ENCODE results near the gene ADGRG1.

The ADGRG1 gene

DNA sequence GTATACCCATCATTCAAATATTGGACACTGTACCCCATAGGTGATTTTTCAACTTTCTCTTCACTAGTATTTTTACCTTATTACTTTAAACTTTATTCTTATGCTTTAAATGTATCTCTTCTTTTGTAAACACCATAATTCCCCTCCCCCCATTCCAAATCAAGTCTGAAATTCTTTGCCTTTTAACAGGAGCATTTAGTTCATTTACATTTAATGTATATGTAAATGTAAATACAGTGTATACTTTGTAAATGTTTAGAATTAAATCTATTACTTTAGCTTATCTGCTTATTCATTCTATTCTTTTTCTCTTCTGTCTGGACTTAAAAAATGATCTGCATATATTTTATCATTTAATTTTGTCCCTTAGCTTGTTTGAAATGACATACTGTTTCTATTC, 30.0 kb upstream of the ADGRG1 start:
- TF ChIP-seq CTCF (IDR thresholded peaks at IDR 0.05; ENCODE audit: insufficient read depth, missing control alignments), result no peak
- DNase-seq (ENCODE audit: insufficient read length, low spot score) (no peak), FAIRE-seq (no peak)

DNA sequence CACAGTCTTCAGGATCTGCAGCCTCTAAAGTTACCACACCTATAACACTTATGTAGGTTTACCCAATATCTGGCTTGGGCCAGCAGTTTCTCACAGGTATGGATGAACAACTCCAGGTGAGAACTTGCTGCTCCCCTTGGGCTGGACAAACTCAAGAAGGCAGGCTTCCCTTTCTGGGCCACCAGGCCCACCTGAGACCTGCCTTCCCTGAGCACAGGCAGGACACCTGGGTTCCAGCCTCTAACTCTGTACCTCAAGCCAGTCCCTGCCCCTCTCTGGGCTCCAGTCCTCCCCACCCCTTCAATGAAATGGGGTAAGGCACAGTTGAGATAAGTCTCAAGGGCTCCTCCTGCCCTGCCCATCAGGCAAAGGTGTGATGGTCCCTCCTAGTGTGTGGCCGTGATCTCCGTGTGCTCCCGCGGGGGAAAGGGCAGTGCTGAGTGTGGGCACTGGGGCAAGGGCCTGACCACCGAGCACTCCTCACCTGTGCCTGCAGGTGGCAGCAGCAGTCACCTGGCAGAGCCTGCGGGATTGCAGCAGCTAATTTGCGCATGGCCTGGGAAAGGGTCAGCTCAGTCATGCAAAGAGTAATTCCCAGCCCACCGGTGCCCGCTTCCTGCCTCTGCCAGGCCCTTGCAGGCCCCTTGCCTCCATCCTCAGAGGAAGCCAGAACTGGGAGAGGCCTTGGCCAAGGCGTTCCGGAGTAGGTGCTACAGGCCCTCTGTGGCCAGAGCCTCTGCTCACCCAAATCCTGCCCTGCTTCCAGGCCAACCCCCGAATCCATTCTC, 28.2 kb upstream of the ADGRG1 start:
- FAIRE-seq, result no peak
- peak; percentile 47 for TF ChIP-seq CTCF (IDR thresholded peaks at IDR 0.05; ENCODE audit: insufficient read depth, missing control alignments)
- DNase-seq (ENCODE audit: insufficient read length, low spot score), result no peak

- no peak for TF ChIP-seq CTCF (IDR thresholded peaks at IDR 0.05; ENCODE audit: insufficient read depth, missing control alignments)
- DNase-seq (ENCODE audit: insufficient read length, low spot score) (no peak), FAIRE-seq (no peak)
These were observed 27.4 kb upstream of the ADGRG1 start for GRCh38 chr16:57600952-57601580.

DNA sequence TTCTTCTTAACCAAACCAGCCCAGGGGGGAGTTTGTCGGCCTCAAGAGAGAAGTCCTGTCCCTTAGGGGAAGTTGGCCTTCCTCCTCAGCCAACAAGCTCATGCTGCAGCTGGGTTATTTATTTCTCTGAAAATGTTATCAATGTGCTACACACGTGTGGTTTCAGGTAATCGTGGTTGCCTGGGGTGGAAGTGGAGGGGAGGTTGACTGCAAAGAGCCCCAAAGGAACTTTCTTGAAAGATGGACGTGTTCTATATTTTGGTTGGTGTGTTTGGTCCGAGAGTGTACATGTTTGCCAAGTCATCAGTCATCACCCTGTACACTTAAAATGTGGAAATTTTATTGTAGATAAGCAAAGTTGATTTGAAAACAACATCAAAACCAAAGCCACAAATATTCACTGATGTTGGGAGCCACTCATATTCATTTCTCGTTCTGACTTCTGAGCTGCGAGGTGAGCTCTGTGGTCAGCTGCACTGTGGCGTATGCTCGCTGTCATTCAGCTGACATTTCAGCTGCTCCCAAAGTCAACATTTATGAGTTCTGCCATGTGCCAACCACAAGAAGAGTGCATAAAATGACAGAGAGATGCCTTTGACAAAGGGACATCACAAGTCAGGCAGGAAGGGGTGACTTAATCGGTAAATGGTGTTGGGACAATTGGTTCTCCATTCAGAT, 26.5 kb upstream of the ADGRG1 start:
- TF ChIP-seq CTCF (IDR thresholded peaks at IDR 0.05; ENCODE audit: insufficient read depth, missing control alignments), result no peak
- no peak for FAIRE-seq

GRCh38 chr16:57603115-57604024, 25.1 kb upstream of the ADGRG1 start:
- DNase-seq (ENCODE audit: insufficient read length, low spot score) (no peak), FAIRE-seq (no peak)
- no peak for TF ChIP-seq CTCF (IDR thresholded peaks at IDR 0.05; ENCODE audit: insufficient read depth, missing control alignments)

More for the DNA sequence above, 26.5 kb upstream of the ADGRG1 start:
- no peak for DNase-seq (ENCODE audit: insufficient read length, low spot score)

DNA sequence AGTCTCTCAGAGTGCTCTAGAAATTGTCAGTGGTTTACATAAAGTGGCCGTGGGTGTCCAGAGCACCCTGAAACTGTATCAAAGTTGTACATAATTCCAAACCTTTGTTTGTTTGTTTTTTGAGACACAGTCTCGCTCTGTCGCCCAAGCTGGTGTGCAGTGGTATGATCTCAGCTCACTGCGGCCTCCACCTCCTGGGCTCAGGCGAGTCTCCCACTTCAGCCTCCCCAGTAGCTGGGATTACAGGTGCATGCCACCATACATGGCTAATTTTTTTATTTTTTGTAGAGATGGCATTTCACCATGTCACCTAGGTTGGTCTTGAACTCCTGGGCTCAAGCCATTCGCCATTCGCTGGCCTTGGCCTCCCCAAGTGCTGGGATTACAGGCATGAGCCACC, 24.3 kb upstream of the ADGRG1 start:
- FAIRE-seq (no peak), DNase-seq (ENCODE audit: insufficient read length, low spot score) (no peak)
- no peak for TF ChIP-seq CTCF (IDR thresholded peaks at IDR 0.05; ENCODE audit: insufficient read depth, missing control alignments)

Measured in D721Med (cell line).